Astrocyte (in vitro differentiated cells and primary cell): ENCODE data around the gene AVPR2. TPM values are rescaled to one million over a fixed set of nuclear protein-coding genes. Genes with fewer than 3 reads are reported as not detected.
A peak's percentile ranks its signal among the peaks of the same experiment; 100 is the strongest.

Experiments
- DNase-seq: peaks from one replicate; pipeline ENCODE4 v3.0.0-alpha.2; 2010; ENCODE audit warnings: low read depth
- FAIRE-seq: peaks from 2 replicates; lab custom pipeline; 2011; peaks lifted over from hg19 to GRCh38; lab: Jason Lieb, UNC
- H2AFZ ChIP-seq: 2 replicates; pipeline ENCODE4 v1.6.0; 2012; ENCODE audit warnings: low read depth, low read length, inconsistent platforms
- H3K27ac ChIP-seq: 2 replicates; pipeline ENCODE4 v1.5.1; 2011; ENCODE audit warnings: low read depth, low read length, inconsistent platforms
- H3K27me3 ChIP-seq: 2 replicates; pipeline ENCODE4 v1.6.0; 2011; ENCODE audit warnings: low read length, inconsistent platforms; ENCODE audit not compliant: insufficient read depth
- H3K36me3 ChIP-seq: 2 replicates; pipeline ENCODE4 v1.5.1; 2011; ENCODE audit warnings: low read length, inconsistent platforms; ENCODE audit not compliant: insufficient read depth
- H3K4me1 ChIP-seq: 2 replicates; pipeline ENCODE4 v1.5.1; 2011; ENCODE audit warnings: low read length, inconsistent platforms; ENCODE audit not compliant: insufficient read depth
- H3K4me2 ChIP-seq: 2 replicates; pipeline ENCODE4 v1.6.0; 2012; ENCODE audit warnings: low read length, inconsistent platforms
- H3K4me3 ChIP-seq: 2 replicates; pipeline ENCODE4 v1.5.1; 2011; ENCODE audit warnings: low read depth, mild to moderate bottlenecking, low read length, inconsistent platforms; ENCODE audit not compliant: insufficient read depth
- H3K79me2 ChIP-seq: 2 replicates; pipeline ENCODE4 v1.6.0; 2012; ENCODE audit warnings: mild to moderate bottlenecking, low read length, inconsistent platforms; ENCODE audit not compliant: insufficient read depth
- H3K9ac ChIP-seq: 2 replicates; pipeline ENCODE4 v1.6.0; 2012; ENCODE audit warnings: mild to moderate bottlenecking, low read length, inconsistent platforms
- H3K9me3 ChIP-seq: 2 replicates; pipeline ENCODE4 v1.5.1; 2012; ENCODE audit warnings: low read depth, mild to moderate bottlenecking, low read length, inconsistent platforms; ENCODE audit not compliant: insufficient read depth
- H4K20me1 ChIP-seq: 2 replicates; pipeline ENCODE4 v1.6.0; 2012; ENCODE audit warnings: low read length, inconsistent platforms; ENCODE audit not compliant: insufficient read depth
- H3K27ac Mint-ChIP-seq: one replicate; pipeline ENCODE4 v1.8.0; 2021; ENCODE audit warnings: mild to moderate bottlenecking, mixed read lengths; ENCODE audit not compliant: unreplicated experiment
- H3K27me3 Mint-ChIP-seq: one replicate; pipeline ENCODE4 v1.8.0; 2021; ENCODE audit warnings: low read depth, mixed read lengths; ENCODE audit not compliant: unreplicated experiment
- H3K36me3 Mint-ChIP-seq: one replicate; pipeline ENCODE4 v1.8.0; 2021; ENCODE audit warnings: low read depth, mixed read lengths; ENCODE audit not compliant: unreplicated experiment
- H3K4me1 Mint-ChIP-seq: one replicate; pipeline ENCODE4 v1.8.0; 2021; ENCODE audit warnings: low read depth, mixed read lengths; ENCODE audit not compliant: unreplicated experiment
- H3K4me3 Mint-ChIP-seq: one replicate; pipeline ENCODE4 v1.8.0; 2021; ENCODE audit warnings: mild to moderate bottlenecking, moderate library complexity, mixed read lengths; ENCODE audit not compliant: unreplicated experiment
- H3K9me3 Mint-ChIP-seq: one replicate; pipeline ENCODE4 v1.8.0; 2021; ENCODE audit warnings: mild to moderate bottlenecking, mixed read lengths; ENCODE audit not compliant: unreplicated experiment
- CTCF ChIP-seq: IDR thresholded peaks from 2 replicates; pipeline ENCODE4 v1.5.1; 2011; ENCODE audit warnings: low read depth, mild to moderate bottlenecking, inconsistent platforms, low read length, moderate library complexity; ENCODE audit not compliant: insufficient read depth
- EZH2 ChIP-seq: IDR thresholded peaks from 2 replicates; pipeline ENCODE4 v1.6.1; 2012; ENCODE audit warnings: mild to moderate bottlenecking, low read length, inconsistent platforms; ENCODE audit not compliant: insufficient read depth
- total RNA-seq: library from RNA; stranded (reverse); gene quantifications from 2 replicates; pipeline ENCODE4 v1.2.1, GENCODE V29; 2021

Gene AVPR2
- total RNA-seq, 1 donor from 2014 or later: not detected

- TF ChIP-seq CTCF (no peak), EZH2 (no peak)
- no peaks in the 10 kb centered on the region for H3K9me3 Mint-ChIP-seq
- H3K9ac ChIP-seq: no peak overlapping the region
- H3K36me3 ChIP-seq: no peaks in the 10 kb centered on the region
- H3K4me3 Mint-ChIP-seq: peak overlapping the region; percentile 58
- H2AFZ ChIP-seq: no peak overlapping the region
- no peak overlapping the region for H3K27ac Mint-ChIP-seq
- no peak for DNase-seq
- H3K9me3 ChIP-seq: no peaks in the 10 kb centered on the region
- no peaks in the 10 kb centered on the region for H3K4me1 ChIP-seq
- H3K79me2 ChIP-seq: no peaks in the 10 kb centered on the region
- no peaks in the 10 kb centered on the region for H4K20me1 ChIP-seq
- peaks cover 6% of the 10 kb centered on the region for H3K36me3 Mint-ChIP-seq
- no peak overlapping the region for H3K4me3 ChIP-seq
- peaks cover 8% of the 10 kb centered on the region for H3K27me3 ChIP-seq
- no peaks in the 10 kb centered on the region for H3K27me3 Mint-ChIP-seq
- peaks cover 25% of the 10 kb centered on the region for H3K4me1 Mint-ChIP-seq
- H3K27ac ChIP-seq: no peak overlapping the region
- FAIRE-seq: peak; percentile 65
- H3K4me2 ChIP-seq: no peak overlapping the region
These were observed 29.9 kb upstream of the AVPR2 start for GRCh38 chrX:153874366-153875125.

- Mint-ChIP-seq H3K4me3 (no peak overlapping the region), H3K27ac (no peak overlapping the region), H3K4me1 (peaks cover 27% of the 10 kb centered on the region), H3K27me3 (no peaks in the 10 kb centered on the region), H3K9me3 (no peaks in the 10 kb centered on the region), H3K36me3 (peaks cover 6% of the 10 kb centered on the region)
- Histone ChIP-seq H3K27ac (no peak overlapping the region), H3K4me2 (no peak overlapping the region), H2AFZ (no peak overlapping the region), H4K20me1 (no peaks in the 10 kb centered on the region), H3K36me3 (no peaks in the 10 kb centered on the region), H3K4me1 (no peaks in the 10 kb centered on the region), H3K27me3 (peaks cover 8% of the 10 kb centered on the region), H3K9me3 (no peaks in the 10 kb centered on the region), H3K9ac (no peak overlapping the region), H3K79me2 (no peaks in the 10 kb centered on the region), H3K4me3 (no peak overlapping the region)
- DNase-seq: no peak
- no peak for TF ChIP-seq CTCF
- TF ChIP-seq EZH2: no peak
- FAIRE-seq: no peak
These were observed 28.9 kb upstream of the AVPR2 start for GRCh38 chrX:153875391-153876111.
